ENCODE measurements around the gene DENND11.
A peak's percentile ranks its signal among the peaks of the same experiment; 100 is the strongest.

DENND11 gene

DNA sequence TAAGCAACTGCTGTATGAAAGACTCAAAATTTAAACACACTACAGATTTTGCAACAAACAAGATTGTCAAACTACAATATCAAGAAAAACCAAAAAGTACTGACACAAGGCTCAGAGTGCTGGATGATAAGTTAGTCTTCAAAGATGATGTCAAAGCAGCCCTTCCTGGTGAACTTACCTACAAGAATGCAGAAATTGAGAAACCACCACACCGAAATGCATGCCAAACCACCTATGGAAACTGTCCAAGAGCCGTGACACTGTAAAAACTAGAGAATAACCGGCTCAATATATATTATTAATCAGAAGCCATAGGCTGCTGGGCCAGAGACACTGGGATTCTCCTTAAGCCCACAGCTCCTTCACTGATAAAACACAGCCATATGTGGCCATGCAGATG lies 25.3 kb downstream of the DENND11 start:
- Mint-ChIP-seq H3K4me3 (no peak overlapping the region), H3K36me3 (peaks cover 5% of the 10 kb centered on the region), H3K27me3 (no peaks in the 10 kb centered on the region), H3K4me1 (ENCODE audit: low read depth) (peaks cover 1% of the 10 kb centered on the region), H3K9me3 (ENCODE audit: low read depth) (no peaks in the 10 kb centered on the region), H3K27ac (no peak overlapping the region)

- Mint-ChIP-seq H3K4me3 (no peak overlapping the region), H3K27me3 (no peaks in the 10 kb centered on the region), H3K27ac (no peak overlapping the region), H3K4me1 (ENCODE audit: low read depth) (peaks cover 1% of the 10 kb centered on the region), H3K36me3 (peaks cover 5% of the 10 kb centered on the region), H3K9me3 (ENCODE audit: low read depth) (no peaks in the 10 kb centered on the region)
Observed at GRCh38 chr7:141675436-141676215, 26.3 kb downstream of the DENND11 start.

DNA sequence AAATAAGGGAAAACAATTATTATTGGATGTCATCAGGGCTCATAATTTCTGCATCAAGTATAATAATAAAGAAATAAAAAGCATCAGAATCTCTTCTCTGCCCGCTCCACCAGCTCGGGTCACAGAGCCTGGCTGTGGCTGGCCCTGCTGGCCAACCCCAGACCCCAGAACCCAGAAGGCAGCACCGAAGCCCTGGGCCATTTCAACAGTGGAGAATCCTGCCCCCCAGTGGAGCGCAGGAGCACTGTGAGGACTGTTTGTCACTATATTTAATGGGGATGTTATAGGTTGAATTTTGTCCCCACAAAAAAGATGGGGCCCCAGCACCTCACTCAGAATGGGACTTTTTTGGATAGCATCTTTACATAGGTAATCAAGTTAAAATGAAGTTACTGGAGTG lies 27.3 kb downstream of the DENND11 start:
- peaks cover 6% of the 10 kb centered on the region for H3K36me3 Mint-ChIP-seq

DNA sequence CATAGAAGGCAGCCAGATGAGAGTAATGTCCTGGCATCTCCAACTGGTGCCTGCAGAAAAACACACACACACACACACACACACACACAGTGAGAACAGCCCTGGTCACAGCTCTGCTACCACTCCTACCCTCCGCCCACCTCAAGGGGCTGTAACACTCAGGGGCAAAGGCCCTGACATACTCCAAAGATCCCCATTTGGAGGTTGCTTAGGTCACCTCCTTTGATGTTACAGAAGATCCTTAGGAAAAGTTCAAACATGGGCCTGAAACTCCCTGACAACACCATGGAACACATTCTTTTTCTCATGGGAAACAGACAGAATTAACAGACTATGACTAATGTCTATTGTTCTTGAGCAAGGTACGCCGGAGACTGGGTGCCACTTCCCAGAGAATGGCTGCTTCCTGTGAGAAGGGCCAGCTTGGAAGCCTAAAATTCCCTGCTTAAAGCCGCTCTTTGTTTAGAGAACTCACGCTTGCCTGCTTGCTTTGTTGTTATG lies 27.7 kb downstream of the DENND11 start:
- Mint-ChIP-seq H3K4me3 (no peak overlapping the region), H3K27ac (no peak overlapping the region), H3K4me1 (ENCODE audit: low read depth) (peaks cover 1% of the 10 kb centered on the region), H3K36me3 (peaks cover 6% of the 10 kb centered on the region), H3K9me3 (ENCODE audit: low read depth) (no peaks in the 10 kb centered on the region), H3K27me3 (no peaks in the 10 kb centered on the region)

More for the DNA sequence above, 27.3 kb downstream of the DENND11 start:
- no peak overlapping the region for H3K4me3 Mint-ChIP-seq
- no peaks in the 10 kb centered on the region for H3K27me3 Mint-ChIP-seq
- peaks cover 1% of the 10 kb centered on the region for H3K4me1 Mint-ChIP-seq (ENCODE audit: low read depth)
- no peaks in the 10 kb centered on the region for H3K9me3 Mint-ChIP-seq (ENCODE audit: low read depth)
- no peak overlapping the region for H3K27ac Mint-ChIP-seq

DNA sequence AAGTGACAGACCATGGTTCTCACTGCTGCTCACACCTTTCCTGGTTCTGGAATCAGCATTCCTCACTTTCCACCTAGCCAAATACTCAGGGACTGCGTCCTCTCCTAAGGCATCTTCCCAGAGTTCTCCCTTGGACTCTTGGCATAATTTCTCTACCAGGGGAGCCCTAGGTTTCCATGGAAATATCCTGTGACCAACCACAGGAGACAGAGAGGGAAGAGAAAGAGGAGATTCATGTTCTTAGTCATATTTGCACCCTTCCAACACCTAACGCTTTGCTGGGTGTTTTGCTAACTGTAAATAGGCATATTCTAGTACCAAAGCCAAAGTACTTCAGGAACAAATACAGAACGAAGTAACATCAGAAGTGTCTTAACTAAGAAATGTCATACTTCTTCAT lies 28.6 kb downstream of the DENND11 start:
- H3K27me3 Mint-ChIP-seq, result no peaks in the 10 kb centered on the region
- H3K4me1 Mint-ChIP-seq (ENCODE audit: low read depth), result peaks cover 1% of the 10 kb centered on the region
- peaks cover 6% of the 10 kb centered on the region for H3K36me3 Mint-ChIP-seq
- H3K4me3 Mint-ChIP-seq, result no peak overlapping the region
- H3K9me3 Mint-ChIP-seq (ENCODE audit: low read depth), result no peaks in the 10 kb centered on the region
- H3K27ac Mint-ChIP-seq, result no peak overlapping the region

GRCh38 chr7:141671705-141672496 lies 30.1 kb downstream of the DENND11 start:
- no peaks in the 10 kb centered on the region for H3K9me3 Mint-ChIP-seq (ENCODE audit: low read depth)
- no peak overlapping the region for H3K27ac Mint-ChIP-seq
- H3K4me1 Mint-ChIP-seq (ENCODE audit: low read depth), result peaks cover 1% of the 10 kb centered on the region
- H3K4me3 Mint-ChIP-seq, result no peak overlapping the region
- H3K36me3 Mint-ChIP-seq, result peaks cover 6% of the 10 kb centered on the region
- H3K27me3 Mint-ChIP-seq, result no peaks in the 10 kb centered on the region

DNA sequence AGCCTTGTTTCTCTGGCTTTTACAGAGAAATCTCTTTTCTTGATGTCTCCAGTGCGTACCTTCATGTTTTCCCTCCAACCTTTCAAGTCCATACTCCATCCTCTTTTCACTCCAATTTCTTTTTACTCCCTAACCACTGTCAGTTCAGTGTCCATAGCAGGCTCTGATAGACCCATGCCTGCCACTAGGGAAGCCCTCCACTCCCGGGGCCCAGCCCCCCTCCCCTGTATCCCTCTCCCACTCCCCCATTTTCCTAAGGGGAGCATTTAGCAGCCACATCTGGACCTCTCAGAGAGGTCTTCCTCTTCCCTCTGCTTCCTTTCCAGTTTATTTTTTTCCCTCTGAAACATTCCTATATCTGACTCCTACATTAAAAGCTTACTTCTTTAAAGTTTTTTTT lies 33.1 kb downstream of the DENND11 start:
- Mint-ChIP-seq H3K4me3 (no peak overlapping the region), H3K4me1 (ENCODE audit: low read depth) (no peaks in the 10 kb centered on the region), H3K27ac (no peak overlapping the region), H3K27me3 (no peaks in the 10 kb centered on the region), H3K9me3 (ENCODE audit: low read depth) (no peaks in the 10 kb centered on the region), H3K36me3 (peaks cover 3% of the 10 kb centered on the region)

GRCh38 chr7:141666071-141666470 lies 35.9 kb downstream of the DENND11 start:
- no peaks in the 10 kb centered on the region for H3K27me3 Mint-ChIP-seq
- peak overlapping the region; percentile 55 for H3K27ac Mint-ChIP-seq
- no peaks in the 10 kb centered on the region for H3K9me3 Mint-ChIP-seq (ENCODE audit: low read depth)
- peaks cover 7% of the 10 kb centered on the region for H3K4me1 Mint-ChIP-seq (ENCODE audit: low read depth)
- H3K4me3 Mint-ChIP-seq, result no peak overlapping the region
- peaks cover 5% of the 10 kb centered on the region for H3K36me3 Mint-ChIP-seq

GRCh38 chr7:141665208-141666035 lies 36.5 kb downstream of the DENND11 start:
- no peaks in the 10 kb centered on the region for H3K9me3 Mint-ChIP-seq (ENCODE audit: low read depth)
- peak overlapping the region; percentile 10 for H3K27ac Mint-ChIP-seq
- peaks cover 7% of the 10 kb centered on the region for H3K4me1 Mint-ChIP-seq (ENCODE audit: low read depth)
- H3K36me3 Mint-ChIP-seq, result peaks cover 5% of the 10 kb centered on the region
- no peaks in the 10 kb centered on the region for H3K27me3 Mint-ChIP-seq
- H3K4me3 Mint-ChIP-seq, result no peak overlapping the region

DNA sequence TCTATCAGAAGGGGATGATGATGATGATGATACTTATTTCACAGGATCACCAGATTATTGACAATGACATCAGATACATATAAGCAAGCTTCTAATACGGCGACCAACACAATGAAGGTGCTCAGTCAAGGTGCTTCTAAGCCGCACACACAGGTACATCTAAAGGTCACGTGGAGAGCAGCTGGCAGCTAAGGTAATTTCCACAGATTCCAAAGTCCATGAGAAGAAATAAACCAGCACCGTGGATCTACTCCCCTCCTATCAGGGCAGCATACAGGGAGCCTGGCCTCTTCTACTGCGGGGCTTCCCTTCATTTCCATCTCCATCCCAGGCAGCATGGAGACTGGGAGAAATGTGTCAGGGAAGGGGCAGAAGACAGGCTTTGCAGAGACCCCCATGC lies 37.5 kb downstream of the DENND11 start:
- no peaks in the 10 kb centered on the region for H3K9me3 Mint-ChIP-seq (ENCODE audit: low read depth)
- peaks cover 2% of the 10 kb centered on the region for H3K36me3 Mint-ChIP-seq
- peaks cover 7% of the 10 kb centered on the region for H3K4me1 Mint-ChIP-seq (ENCODE audit: low read depth)
- H3K4me3 Mint-ChIP-seq, result no peak overlapping the region
- H3K27me3 Mint-ChIP-seq, result no peaks in the 10 kb centered on the region
- peak overlapping the region; percentile 68 for H3K27ac Mint-ChIP-seq

GRCh38 chr7:141663081-141663849 lies 38.7 kb downstream of the DENND11 start:
- Mint-ChIP-seq H3K27me3 (no peaks in the 10 kb centered on the region), H3K4me1 (ENCODE audit: low read depth) (peaks cover 7% of the 10 kb centered on the region), H3K36me3 (peaks cover 2% of the 10 kb centered on the region), H3K4me3 (no peak overlapping the region), H3K9me3 (ENCODE audit: low read depth) (no peaks in the 10 kb centered on the region), H3K27ac (peak overlapping the region; percentile 79)

- H3K27ac Mint-ChIP-seq, result peak overlapping the region; percentile 76
- H3K27me3 Mint-ChIP-seq, result no peaks in the 10 kb centered on the region
- H3K4me3 Mint-ChIP-seq, result no peak overlapping the region
- H3K9me3 Mint-ChIP-seq (ENCODE audit: low read depth), result no peaks in the 10 kb centered on the region
- H3K4me1 Mint-ChIP-seq (ENCODE audit: low read depth), result peaks cover 7% of the 10 kb centered on the region
- H3K36me3 Mint-ChIP-seq, result peaks cover 2% of the 10 kb centered on the region
Observed at GRCh38 chr7:141660259-141660658, 41.7 kb downstream of the DENND11 start.

- no peaks in the 10 kb centered on the region for H3K27me3 Mint-ChIP-seq
- peak overlapping the region; percentile 76 for H3K27ac Mint-ChIP-seq
- peaks cover 2% of the 10 kb centered on the region for H3K36me3 Mint-ChIP-seq
- H3K4me3 Mint-ChIP-seq, result no peak overlapping the region
- H3K4me1 Mint-ChIP-seq (ENCODE audit: low read depth), result peaks cover 9% of the 10 kb centered on the region
- H3K9me3 Mint-ChIP-seq (ENCODE audit: low read depth), result no peaks in the 10 kb centered on the region
Observed at GRCh38 chr7:141659501-141659900, 42.5 kb downstream of the DENND11 start.

- H3K4me3 Mint-ChIP-seq, result no peak overlapping the region
- H3K36me3 Mint-ChIP-seq, result peaks cover 1% of the 10 kb centered on the region
- no peaks in the 10 kb centered on the region for H3K27me3 Mint-ChIP-seq
- no peaks in the 10 kb centered on the region for H3K9me3 Mint-ChIP-seq (ENCODE audit: low read depth)
- peaks cover 5% of the 10 kb centered on the region for H3K4me1 Mint-ChIP-seq (ENCODE audit: low read depth)
- peak overlapping the region; percentile 67 for H3K27ac Mint-ChIP-seq
Observed at GRCh38 chr7:141654551-141654950, 47.4 kb downstream of the DENND11 start.
